ENCODE measurements around the gene COL25A1. TPM values are rescaled to one million over a fixed set of nuclear protein-coding genes. Genes with fewer than 3 reads are reported as not detected.

COL25A1 gene
- polyA plus RNA-seq, 2 of the 4 experiments (the other 2 are of a cell fraction) = not detected

GRCh38 chr4:108779958-108780357, 522.5 kb downstream of the COL25A1 start:
- ATAC-seq = no peak
- FAIRE-seq = no peak
- H3K4me1 ChIP-seq = no peaks in the 10 kb centered on the region
- POLR2A ChIA-PET = no interaction called here
- no peaks in the 10 kb centered on the region for H3K9me3 ChIP-seq
- CTCF ChIA-PET = interaction anchor here (1.3 kb wide), 1 partner anchor 96 kb away, joined by 3 read pairs; no protein-coding TSS in a partner anchor
- no peak overlapping the region for H3K27ac ChIP-seq
- no peak overlapping the region for H3K4me3 ChIP-seq
- DNase-seq (ENCODE audit: low read depth in 1 of 2, low spot score in 1 of 2) = no peak
- no peak overlapping the region for H3K4me2 ChIP-seq
- no peak for TF ChIP-seq MAZ (IDR thresholded peaks at IDR 0.05; ENCODE audit: borderline replicate concordance, low read depth, low read length)
- TF ChIP-seq RNF2 (IDR thresholded peaks at IDR 0.05; ENCODE audit: borderline replicate concordance, low read depth) = no peak
- TF ChIP-seq ATOH8 (CRISPR knock-in tag; IDR thresholded peaks at IDR 0.05; ENCODE audit: low read depth) = no peak
- TF ChIP-seq MYC (IDR thresholded peaks at IDR 0.05; ENCODE audit: borderline replicate concordance, low read length) = no peak
- TF ChIP-seq CBX8 (IDR thresholded peaks at IDR 0.05) = no peak
- TF ChIP-seq HOXB13 (CRISPR knock-in tag; IDR thresholded peaks at IDR 0.05; ENCODE audit: low read depth) = no peak
- no peak for TF ChIP-seq EHMT2 (IDR thresholded peaks at IDR 0.05; ENCODE audit: low read depth)

GRCh38 chr4:108777388-108777787, 525.1 kb downstream of the COL25A1 start:
- H3K4me3 ChIP-seq = no peak overlapping the region
- H3K4me1 ChIP-seq = no peaks in the 10 kb centered on the region
- CTCF ChIA-PET = no interaction called here
- H3K27ac ChIP-seq = no peak overlapping the region
- H3K9me3 ChIP-seq = no peaks in the 10 kb centered on the region
- DNase-seq (ENCODE audit: low read depth in 1 of 2, low spot score in 1 of 2) (no peak), ATAC-seq (no peak), FAIRE-seq (no peak)
- TF ChIP-seq JUN (IDR thresholded peaks at IDR 0.05) = no peak
- TF ChIP-seq EP300 (IDR thresholded peaks at IDR 0.05) = no peak
- TF ChIP-seq POLR2AphosphoS2 (conservative IDR thresholded peaks at IDR 0.05; ENCODE audit: low read length) = no peak
- TF ChIP-seq HOXB5 (CRISPR knock-in tag; IDR thresholded peaks at IDR 0.05) = no peak
- TF ChIP-seq ZSCAN20 (CRISPR knock-in tag; IDR thresholded peaks at IDR 0.05) = no peak
- TF ChIP-seq HMGXB4 (CRISPR knock-in tag; IDR thresholded peaks at IDR 0.05; ENCODE audit: borderline replicate concordance) = no peak
- TF ChIP-seq PHF8 (IDR thresholded peaks at IDR 0.05; ENCODE audit: borderline replicate concordance, low read depth) = no peak
- no peak for TF ChIP-seq MAX (IDR thresholded peaks at IDR 0.05)
- TF ChIP-seq ZNF302 (CRISPR knock-in tag; IDR thresholded peaks at IDR 0.05) = no peak
- TF ChIP-seq CEBPB (IDR thresholded peaks at IDR 0.05) = no peak
- no peak for TF ChIP-seq HOXA7 (CRISPR knock-in tag; IDR thresholded peaks at IDR 0.05)
- no peak for TF ChIP-seq CHD4 (IDR thresholded peaks at IDR 0.05; ENCODE audit: borderline replicate concordance)
- no peak for TF ChIP-seq CBX2 (IDR thresholded peaks at IDR 0.05; ENCODE audit: borderline replicate concordance, low read depth)
- no peak for TF ChIP-seq ATOH8 (CRISPR knock-in tag; IDR thresholded peaks at IDR 0.05; ENCODE audit: low read depth)
- no peak for TF ChIP-seq CTCF (IDR thresholded peaks at IDR 0.05)
- POLR2A ChIA-PET = no interaction called here
- WGBS (ENCODE audit: missing lambda C conversion rate) = 10% methylated on average over 2 of the region's 2 CpGs
- no peak overlapping the region for H3K4me2 ChIP-seq
